HepG2 (cell line): ENCODE results near the gene HEPACAM. TPM values are rescaled to one million over a fixed set of nuclear protein-coding genes. Genes with fewer than 3 reads are reported as not detected.
A peak's percentile ranks its signal among the peaks of the same experiment; 100 is the strongest.

Experiments
- BRCA1 ChIP-seq: sonication (generic); formaldehyde crosslinking; IDR thresholded peaks from 2 replicates; pipeline ENCODE4 v1.4.0; 2020; ENCODE audit warnings: missing genetic modification reagents
- DRAP1 ChIP-seq: IDR thresholded peaks from 2 replicates; pipeline ENCODE4 v1.6.1; 2016; ENCODE audit warnings: missing genetic modification reagents, missing compliant biosample characterization
- GABPA ChIP-seq, 2 experiments: IDR thresholded peaks; 2 replicates each; pipeline ENCODE4 v1.6.1; 2011 to 2016; ENCODE audit warnings: low read depth in 2 of 2, low read length in 1 of 2, missing biosample characterization in 1 of 2, missing genetic modification characterization in 1 of 2
- HNRNPH1 ChIP-seq: fragments of 200-400 bp; formaldehyde crosslinking; optimal IDR thresholded peaks from 2 replicates; pipeline ENCODE3; 2017; ENCODE audit warnings: mild to moderate bottlenecking, low read depth, low read length
- MAFF ChIP-seq: IDR thresholded peaks from 2 replicates; pipeline ENCODE4 v1.6.1; 2011; ENCODE audit warnings: low read depth, low read length, improper control_type of control experiment
- MAX ChIP-seq: IDR thresholded peaks from 2 replicates; pipeline ENCODE4 v1.6.1; 2012; ENCODE audit warnings: inconsistent platforms
- MED8 ChIP-seq: sonication (generic); formaldehyde crosslinking; IDR thresholded peaks from 2 replicates; pipeline ENCODE4 v1.8.1; 2023; ENCODE audit warnings: mild to moderate bottlenecking, missing genetic modification reagents; ENCODE audit not compliant: insufficient replicate concordance
- MEF2D ChIP-seq: sonication (generic); formaldehyde crosslinking; IDR thresholded peaks from 2 replicates; pipeline ENCODE4 v1.5.1; 2020; ENCODE audit warnings: mild to moderate bottlenecking, missing genetic modification reagents
- NFYB ChIP-seq: sonication (generic); formaldehyde crosslinking; IDR thresholded peaks from 2 replicates; pipeline ENCODE4 v1.4.0; 2020; ENCODE audit warnings: missing genetic modification reagents
- POLR2G ChIP-seq: fragments of 200-400 bp; formaldehyde crosslinking; IDR thresholded peaks from 2 replicates; pipeline ENCODE4 v1.6.1; 2018; ENCODE audit warnings: mild to moderate bottlenecking, low read depth, low read length, moderate library complexity
- PTBP1 ChIP-seq: fragments of 200-400 bp; formaldehyde crosslinking; IDR thresholded peaks from 2 replicates; pipeline ENCODE4 v1.6.1; 2018; ENCODE audit warnings: low read length, low read depth; ENCODE audit not compliant: poor library complexity, severe bottlenecking
- RFXANK ChIP-seq: IDR thresholded peaks from 2 replicates; pipeline ENCODE4 v1.6.1; 2016
- RNF2 ChIP-seq: fragments of 450-650 bp; conservative IDR thresholded peaks from 2 replicates; pipeline ENCODE4 v1.6.1; 2016; ENCODE audit warnings: low read depth
- WIZ ChIP-seq: sonication (generic); formaldehyde crosslinking; IDR thresholded peaks from 2 replicates; pipeline ENCODE4 v1.5.1; 2020; ENCODE audit warnings: mild to moderate bottlenecking, missing genetic modification reagents
- ZBTB26 ChIP-seq: IDR thresholded peaks from 2 replicates; pipeline ENCODE4 v1.6.1; 2016; ENCODE audit warnings: missing compliant biosample characterization, missing genetic modification reagents, borderline replicate concordance
- ZBTB46 ChIP-seq: sonication (generic); formaldehyde crosslinking; IDR thresholded peaks from 2 replicates; pipeline ENCODE4 v1.4.0; 2020; ENCODE audit warnings: mild to moderate bottlenecking, missing genetic modification reagents, borderline replicate concordance
- ZNF124 ChIP-seq: sonication (generic); formaldehyde crosslinking; IDR thresholded peaks from 2 replicates; pipeline ENCODE4 v1.4.0; 2020; ENCODE audit warnings: missing genetic modification reagents
- ZNF354B ChIP-seq: sonication (generic); formaldehyde crosslinking; IDR thresholded peaks from 2 replicates; pipeline ENCODE4 v1.8.0; 2022; ENCODE audit warnings: mild to moderate bottlenecking, missing genetic modification reagents
- ZNF549 ChIP-seq: sonication (generic); formaldehyde crosslinking; IDR thresholded peaks from 2 replicates; pipeline ENCODE4 v1.5.0; 2020; ENCODE audit warnings: missing genetic modification reagents
- ZNF747 ChIP-seq: sonication (generic); formaldehyde crosslinking; IDR thresholded peaks from 2 replicates; pipeline ENCODE4 v1.8.1; 2023; ENCODE audit warnings: missing genetic modification reagents, mild to moderate bottlenecking, borderline replicate concordance
- polyA plus RNA-seq, 8 experiments: library from polyadenylated mRNA; depleted of rRNA in 3 of 8; stranded (reverse) in 7 of 8; unstranded in 1 of 8; fragments of >200 nt; fragmentation: Illumina TruSeq in 4 of 8; extraction: Trizol in 4 of 8; gene quantifications; 2 replicates each; pipeline versions ENCODE4 v1.2.1 to v1.2.3, GENCODE V29; 2011 to 2016; ENCODE audit warnings: low read depth in 4 of 8, missing spikeins in 1 of 8, mixed read lengths in 1 of 8; ENCODE audit not compliant: insufficient read depth in 1 of 8
- total RNA-seq, 5 experiments: library from RNA; depleted of rRNA; stranded (reverse); fragments of >200 nt; fragmentation: Illumina TruSeq; extraction: Trizol; gene quantifications; 2 replicates each; pipeline ENCODE4 v1.2.3, GENCODE V29; 2016; ENCODE audit warnings: low read depth in 1 of 5
- TF ChIP-seq, protein P1 (sequence below): sonication (generic); formaldehyde crosslinking; IDR thresholded peaks from 2 replicates; pipeline ENCODE4 v1.4.0; 2020; ENCODE audit warnings: mild to moderate bottlenecking, missing genetic modification reagents
- TF ChIP-seq, protein P2 (sequence below): IDR thresholded peaks from 2 replicates; pipeline ENCODE4 v1.6.1; 2016; ENCODE audit warnings: low read depth, control low read depth
- TF ChIP-seq, protein P3 (sequence below): IDR thresholded peaks from 2 replicates; pipeline ENCODE4 v1.6.1; 2016

Gene HEPACAM
- total and polyA plus RNA-seq, 2 of the 13 experiments (the other 11 are each of a cell fraction or from before 2014, with no cell fraction given) = 66.9 to 121 TPM

GRCh38 chr11:124953753-124954589 lies 18.1 kb upstream of the HEPACAM start, which contains the start of gene CCDC15 (continued):
- TF ChIP-seq ZBTB46 (CRISPR knock-in tag) (no peak), NFYB (CRISPR knock-in tag) (peak; percentile 80), RNF2 (no peak), WIZ (CRISPR knock-in tag) (no peak), MAX (peak; percentile 90), MAFF (no peak), ZNF747 (CRISPR knock-in tag) (peak; percentile 78), HNRNPH1 (peak; percentile 64), BRCA1 (CRISPR knock-in tag) (peak; percentile 38; the same call in 1 of the 2 replicates), MEF2D (CRISPR knock-in tag) (0 out of 2 replicates have a peak, but pooled peaks have one; percentile 58), DRAP1 (CRISPR knock-in tag) (peak; percentile 58), PTBP1 (peak; percentile 48), ZNF354B (CRISPR knock-in tag) (no peak), ZBTB26 (CRISPR knock-in tag) (peak; percentile 23; the same call in 1 of the 2 replicates), ZNF124 (CRISPR knock-in tag) (peak; percentile 9; the same call in 1 of the 2 replicates), POLR2G (peak; percentile 92), MED8 (CRISPR knock-in tag) (peak; percentile 58), GABPA (IDR thresholded peaks at IDR 0.05; ENCODE audit: low read depth, low read length) (peak; percentile 94), GABPA (CRISPR knock-in tag; IDR thresholded peaks at IDR 0.05; ENCODE audit: low read depth) (peak; percentile 100), ZNF549 (no peak), RFXANK (no peak; the same call in 1 of the 2 replicates)
- TF ChIP-seq, protein P1, sequence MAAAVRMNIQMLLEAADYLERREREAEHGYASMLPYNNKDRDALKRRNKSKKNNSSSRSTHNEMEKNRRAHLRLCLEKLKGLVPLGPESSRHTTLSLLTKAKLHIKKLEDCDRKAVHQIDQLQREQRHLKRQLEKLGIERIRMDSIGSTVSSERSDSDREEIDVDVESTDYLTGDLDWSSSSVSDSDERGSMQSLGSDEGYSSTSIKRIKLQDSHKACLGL = peak; percentile 45; the same call in 1 of the 2 replicates
- TF ChIP-seq, protein P2, sequence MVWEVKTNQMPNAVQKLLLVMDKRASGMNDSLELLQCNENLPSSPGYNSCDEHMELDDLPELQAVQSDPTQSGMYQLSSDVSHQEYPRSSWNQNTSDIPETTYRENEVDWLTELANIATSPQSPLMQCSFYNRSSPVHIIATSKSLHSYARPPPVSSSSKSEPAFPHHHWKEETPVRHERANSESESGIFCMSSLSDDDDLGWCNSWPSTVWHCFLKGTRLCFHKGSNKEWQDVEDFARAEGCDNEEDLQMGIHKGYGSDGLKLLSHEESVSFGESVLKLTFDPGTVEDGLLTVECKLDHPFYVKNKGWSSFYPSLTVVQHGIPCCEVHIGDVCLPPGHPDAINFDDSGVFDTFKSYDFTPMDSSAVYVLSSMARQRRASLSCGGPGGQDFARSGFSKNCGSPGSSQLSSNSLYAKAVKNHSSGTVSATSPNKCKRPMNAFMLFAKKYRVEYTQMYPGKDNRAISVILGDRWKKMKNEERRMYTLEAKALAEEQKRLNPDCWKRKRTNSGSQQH = peak; percentile 32; the same call in 1 of the 2 replicates
- TF ChIP-seq, protein P3, sequence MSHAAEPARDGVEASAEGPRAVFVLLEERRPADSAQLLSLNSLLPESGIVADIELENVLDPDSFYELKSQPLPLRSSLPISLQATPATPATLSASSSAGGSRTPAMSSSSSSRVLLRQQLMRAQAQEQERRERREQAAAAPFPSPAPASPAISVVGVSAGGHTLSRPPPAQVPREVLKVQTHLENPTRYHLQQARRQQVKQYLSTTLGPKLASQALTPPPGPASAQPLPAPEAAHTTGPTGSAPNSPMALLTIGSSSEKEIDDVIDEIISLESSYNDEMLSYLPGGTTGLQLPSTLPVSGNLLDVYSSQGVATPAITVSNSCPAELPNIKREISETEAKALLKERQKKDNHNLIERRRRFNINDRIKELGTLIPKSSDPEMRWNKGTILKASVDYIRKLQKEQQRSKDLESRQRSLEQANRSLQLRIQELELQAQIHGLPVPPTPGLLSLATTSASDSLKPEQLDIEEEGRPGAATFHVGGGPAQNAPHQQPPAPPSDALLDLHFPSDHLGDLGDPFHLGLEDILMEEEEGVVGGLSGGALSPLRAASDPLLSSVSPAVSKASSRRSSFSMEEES (CRISPR knock-in tag) = no peak
